Natural killer cell (primary cell): ENCODE measurements around the gene VEGFA. TPM values are rescaled to one million over a fixed set of nuclear protein-coding genes. Genes with fewer than 3 reads are reported as not detected.

ENCODE experiments used
- ATAC-seq, 3 donors: fragments of 150-1000 bp in 2 of 3; fragments of 200-7000 bp in 1 of 3; cut with Tn5 transposase; 1 replicate in 1 of 3; 2 replicates in 2 of 3; pipeline ENCODE4 v1.10.0; 2021; ENCODE audit warnings: mild to moderate bottlenecking in 2 of 3, moderate library complexity in 2 of 3
- DNase-seq, 2 donors: peaks; one replicate each; pipeline versions ENCODE4 v3.0.0 to v3.0.0-alpha.2; 2013 to 2021; ENCODE audit warnings: mixed read lengths in 1 of 2
- H3K27ac ChIP-seq: one replicate; pipeline ENCODE4 v1.5.1; 2013; ENCODE audit warnings: mild to moderate bottlenecking, low read length
- H3K27me3 ChIP-seq: one replicate; pipeline ENCODE4 v1.6.1; 2013; ENCODE audit warnings: low read length; ENCODE audit not compliant: control insufficient read depth, insufficient read depth
- H3K36me3 ChIP-seq: one replicate; pipeline ENCODE4 v1.6.1; 2013; ENCODE audit warnings: low read length; ENCODE audit not compliant: control insufficient read depth, insufficient read depth
- H3K4me1 ChIP-seq: one replicate; pipeline ENCODE4 v1.6.1; 2013; ENCODE audit warnings: low read length; ENCODE audit not compliant: control insufficient read depth, insufficient read depth
- H3K4me3 ChIP-seq: one replicate; pipeline ENCODE4 v1.5.1; 2013; ENCODE audit warnings: low read length
- H3K9me3 ChIP-seq: one replicate; pipeline ENCODE4 v1.6.1; 2013; ENCODE audit warnings: low read length; ENCODE audit not compliant: control insufficient read depth, insufficient read depth
- H3K27ac Mint-ChIP-seq, 2 donors: one replicate each; pipeline ENCODE4 v1.8.0; 2022; ENCODE audit warnings: mild to moderate bottlenecking in 2 of 2, mixed read lengths in 2 of 2, moderate library complexity in 1 of 2
- H3K27me3 Mint-ChIP-seq, 2 donors: one replicate each; pipeline ENCODE4 v1.8.0; 2022; ENCODE audit warnings: low read depth in 2 of 2, mixed read lengths in 2 of 2
- H3K36me3 Mint-ChIP-seq: one replicate; pipeline ENCODE4 v1.8.0; 2022; ENCODE audit warnings: mixed read lengths
- H3K4me1 Mint-ChIP-seq, 2 donors: one replicate each; pipeline ENCODE4 v1.8.0; 2022; ENCODE audit warnings: mixed read lengths in 2 of 2
- H3K4me3 Mint-ChIP-seq: one replicate; pipeline ENCODE4 v1.8.0; 2022; ENCODE audit warnings: mild to moderate bottlenecking, moderate library complexity, mixed read lengths
- H3K9me3 Mint-ChIP-seq, 2 donors: one replicate each; pipeline ENCODE4 v1.8.0; 2022; ENCODE audit warnings: mixed read lengths in 2 of 2
- WGBS: methylation state at CpG from one replicate; pipeline ENCODE4 v1.1.7; 2013; ENCODE audit warnings: missing lambda C conversion rate; ENCODE audit not compliant: insufficient coverage; 5-methylcytosine and 5-hydroxymethylcytosine counted together
- intact Hi-C: fragments of 100-400 bp; cut with micrococcal nuclease; formaldehyde crosslinking; loops from one replicate; pipeline ENCODE4 v1.14.2; 2022
- total RNA-seq, 4 donors: library from RNA; stranded (reverse); fragments of 120-200 nt in 1 of 4; gene quantifications; one replicate each; pipeline versions ENCODE4 v1.2.3 to v1.2.4, GENCODE V29; 2013 to 2022
- TF ChIP-seq, protein P1 (sequence below): fragments of 200-600 bp; IDR thresholded peaks from one replicate; pipeline ENCODE4 v1.8.0; 2022; ENCODE audit warnings: antibody characterized with exemption

VEGFA gene
- total RNA-seq, 3 donors from 2014 or later (not counting 1 experiment from before 2014, with no cell fraction given): 3.6 to 27.5 (median 3.7) TPM

- Mint-ChIP-seq H3K27ac (no peak overlapping the region), H3K27me3 (no peaks in the 10 kb centered on the region), H3K4me1 (peaks cover 0 to 15% of the 10 kb centered on the region in 2 donors), H3K36me3 (no peaks in the 10 kb centered on the region), H3K4me3 (no peak overlapping the region), H3K9me3 (no peaks in the 10 kb centered on the region)
- H3K9me3 ChIP-seq: no peaks in the 10 kb centered on the region
- H3K27me3 ChIP-seq: no peaks in the 10 kb centered on the region
- no peak overlapping the region for H3K27ac ChIP-seq
- TF ChIP-seq, protein P1, sequence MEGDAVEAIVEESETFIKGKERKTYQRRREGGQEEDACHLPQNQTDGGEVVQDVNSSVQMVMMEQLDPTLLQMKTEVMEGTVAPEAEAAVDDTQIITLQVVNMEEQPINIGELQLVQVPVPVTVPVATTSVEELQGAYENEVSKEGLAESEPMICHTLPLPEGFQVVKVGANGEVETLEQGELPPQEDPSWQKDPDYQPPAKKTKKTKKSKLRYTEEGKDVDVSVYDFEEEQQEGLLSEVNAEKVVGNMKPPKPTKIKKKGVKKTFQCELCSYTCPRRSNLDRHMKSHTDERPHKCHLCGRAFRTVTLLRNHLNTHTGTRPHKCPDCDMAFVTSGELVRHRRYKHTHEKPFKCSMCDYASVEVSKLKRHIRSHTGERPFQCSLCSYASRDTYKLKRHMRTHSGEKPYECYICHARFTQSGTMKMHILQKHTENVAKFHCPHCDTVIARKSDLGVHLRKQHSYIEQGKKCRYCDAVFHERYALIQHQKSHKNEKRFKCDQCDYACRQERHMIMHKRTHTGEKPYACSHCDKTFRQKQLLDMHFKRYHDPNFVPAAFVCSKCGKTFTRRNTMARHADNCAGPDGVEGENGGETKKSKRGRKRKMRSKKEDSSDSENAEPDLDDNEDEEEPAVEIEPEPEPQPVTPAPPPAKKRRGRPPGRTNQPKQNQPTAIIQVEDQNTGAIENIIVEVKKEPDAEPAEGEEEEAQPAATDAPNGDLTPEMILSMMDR: no peak
- DNase-seq (no peak), ATAC-seq (no peak)
- no peak overlapping the region for H3K4me3 ChIP-seq
- 93% methylated on average over 10 of the region's 11 CpGs for WGBS
- H3K4me1 ChIP-seq: peaks cover 6% of the 10 kb centered on the region
- intact Hi-C loops: no loop called here
- H3K36me3 ChIP-seq: no peaks in the 10 kb centered on the region
Measured at GRCh38 chr6:43738877-43739641, 31.0 kb upstream of the VEGFA start.

DNA sequence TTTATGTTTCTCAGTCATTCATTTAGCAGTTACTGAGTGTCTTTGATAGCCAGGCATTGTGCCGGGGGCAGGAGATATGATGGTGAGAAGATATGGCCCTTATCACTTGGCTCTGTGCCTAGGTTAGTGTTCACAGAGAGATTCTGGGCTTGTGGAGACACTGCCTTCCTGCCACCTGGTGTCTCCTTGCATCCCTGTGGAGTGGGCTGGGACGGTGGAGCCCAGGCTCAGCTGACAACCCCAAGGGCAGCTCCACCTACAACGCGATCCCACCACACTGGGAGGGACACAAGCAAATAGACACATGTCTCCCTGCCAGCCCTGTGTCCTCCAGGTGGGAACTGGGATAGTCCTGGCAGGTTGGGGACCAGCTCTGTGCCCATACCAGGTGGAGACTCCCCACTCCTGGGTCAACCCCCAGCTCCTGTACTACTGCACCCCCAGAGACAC is 30.3 kb upstream of the VEGFA start:
- H3K27ac ChIP-seq: no peak overlapping the region
- no peak overlapping the region for H3K4me3 Mint-ChIP-seq
- no peaks in the 10 kb centered on the region for H3K9me3 ChIP-seq
- no peaks in the 10 kb centered on the region for H3K36me3 Mint-ChIP-seq
- no peak for ATAC-seq
- H3K9me3 Mint-ChIP-seq: no peaks in the 10 kb centered on the region
- H3K4me1 Mint-ChIP-seq: peaks cover 0 to 9% of the 10 kb centered on the region in 2 donors
- peaks cover under 1% of the 10 kb centered on the region for H3K4me1 ChIP-seq
- no peaks in the 10 kb centered on the region for H3K36me3 ChIP-seq
- no peak for DNase-seq
- no peaks in the 10 kb centered on the region for H3K27me3 ChIP-seq
- H3K4me3 ChIP-seq: no peak overlapping the region
- H3K27me3 Mint-ChIP-seq: no peaks in the 10 kb centered on the region
- WGBS: 84% methylated on average over 4 of the region's 4 CpGs
- no peak overlapping the region for H3K27ac Mint-ChIP-seq
- intact Hi-C loops: no loop called here
- TF ChIP-seq, protein P1: no peak

GRCh38 chr6:43740321-43740960 is 29.6 kb upstream of the VEGFA start:
- Histone ChIP-seq H3K36me3 (no peaks in the 10 kb centered on the region), H3K27me3 (no peaks in the 10 kb centered on the region), H3K4me3 (no peak overlapping the region), H3K27ac (no peak overlapping the region), H3K4me1 (no peaks in the 10 kb centered on the region), H3K9me3 (no peaks in the 10 kb centered on the region)
- 85% methylated on average over 6 of the region's 6 CpGs for WGBS
- intact Hi-C loops: no loop called here
- Mint-ChIP-seq H3K4me3 (no peak overlapping the region), H3K36me3 (no peaks in the 10 kb centered on the region), H3K27ac (no peak overlapping the region), H3K9me3 (no peaks in the 10 kb centered on the region), H3K4me1 (peaks cover 0 to 6% of the 10 kb centered on the region in 2 donors), H3K27me3 (peaks cover under 1 to 3% of the 10 kb centered on the region in 2 donors)
- TF ChIP-seq, protein P1: no peak
- ATAC-seq (no peak), DNase-seq (no peak)
